ENCODE measurements around the gene ANKRD13B. TPM values are rescaled to one million over a fixed set of nuclear protein-coding genes. Genes with fewer than 3 reads are reported as not detected.

Gene ANKRD13B
- total RNA-seq, 3 donors from 2014 or later: 8.5 to 13.0 (median 9.2) TPM

GRCh38 chr17:29614349-29615047, 21.6 kb downstream of the ANKRD13B start:
- H3K9me3 ChIP-seq: no peaks in the 10 kb centered on the region
- H3K4me1 ChIP-seq: peaks cover 17 to 18% of the 10 kb centered on the region in 2 donors
- no peak for DNase-seq (ENCODE audit: low spot score in 2 of 2)
- TF ChIP-seq, protein P1, sequence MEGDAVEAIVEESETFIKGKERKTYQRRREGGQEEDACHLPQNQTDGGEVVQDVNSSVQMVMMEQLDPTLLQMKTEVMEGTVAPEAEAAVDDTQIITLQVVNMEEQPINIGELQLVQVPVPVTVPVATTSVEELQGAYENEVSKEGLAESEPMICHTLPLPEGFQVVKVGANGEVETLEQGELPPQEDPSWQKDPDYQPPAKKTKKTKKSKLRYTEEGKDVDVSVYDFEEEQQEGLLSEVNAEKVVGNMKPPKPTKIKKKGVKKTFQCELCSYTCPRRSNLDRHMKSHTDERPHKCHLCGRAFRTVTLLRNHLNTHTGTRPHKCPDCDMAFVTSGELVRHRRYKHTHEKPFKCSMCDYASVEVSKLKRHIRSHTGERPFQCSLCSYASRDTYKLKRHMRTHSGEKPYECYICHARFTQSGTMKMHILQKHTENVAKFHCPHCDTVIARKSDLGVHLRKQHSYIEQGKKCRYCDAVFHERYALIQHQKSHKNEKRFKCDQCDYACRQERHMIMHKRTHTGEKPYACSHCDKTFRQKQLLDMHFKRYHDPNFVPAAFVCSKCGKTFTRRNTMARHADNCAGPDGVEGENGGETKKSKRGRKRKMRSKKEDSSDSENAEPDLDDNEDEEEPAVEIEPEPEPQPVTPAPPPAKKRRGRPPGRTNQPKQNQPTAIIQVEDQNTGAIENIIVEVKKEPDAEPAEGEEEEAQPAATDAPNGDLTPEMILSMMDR (IDR thresholded peaks at IDR 0.05): no peak
- TF ChIP-seq POLR2AphosphoS5 (IDR thresholded peaks at IDR 0.05) (no peak), POLR2A (IDR thresholded peaks at IDR 0.05) (no peak)
- H3K36me3 ChIP-seq: no peaks in the 10 kb centered on the region
- peak overlapping the region in 2 of 3 donors; percentile 53 to 63 for H3K4me3 ChIP-seq
- H3K27ac ChIP-seq: no peak overlapping the region
- H3K27me3 ChIP-seq: no peaks in the 10 kb centered on the region
- intact Hi-C loops (cut with DNase I; ENCODE audit: low total_unique reads): no loop called here

DNA sequence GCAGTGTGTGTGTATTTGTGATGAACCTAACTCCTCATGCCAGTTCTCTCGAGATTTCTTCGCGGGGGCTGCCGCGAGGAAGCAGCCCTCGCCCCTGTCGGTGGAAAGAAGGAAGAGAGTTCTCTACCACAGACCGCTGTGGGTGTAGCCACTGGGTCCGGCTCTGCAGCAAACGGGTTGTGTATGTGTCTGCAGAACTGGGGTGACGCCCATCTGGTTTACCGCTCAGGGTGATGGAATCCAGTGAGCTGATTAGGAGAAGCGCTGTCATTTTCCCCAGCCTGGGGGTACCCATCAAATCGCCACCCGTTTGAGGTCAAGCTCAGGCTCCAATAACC, 22.1 kb downstream of the ANKRD13B start:
- Histone ChIP-seq H3K36me3 (no peaks in the 10 kb centered on the region), H3K9me3 (no peaks in the 10 kb centered on the region), H3K4me1 (peaks cover 17 to 18% of the 10 kb centered on the region in 2 donors), H3K27ac (no peak overlapping the region), H3K4me3 (peak overlapping the region; percentile 30 to 63 (median 53)), H3K27me3 (no peaks in the 10 kb centered on the region)
- no peak for TF ChIP-seq POLR2AphosphoS5 (IDR thresholded peaks at IDR 0.05)
- TF ChIP-seq, protein P1 (IDR thresholded peaks at IDR 0.05): peak in 1 of 3 donors; percentile 12
- intact Hi-C loops (cut with DNase I; ENCODE audit: low total_unique reads): no loop called here
- no peak for DNase-seq (ENCODE audit: low spot score in 2 of 2)

- TF ChIP-seq POLR2AphosphoS5 (IDR thresholded peaks at IDR 0.05): peak in 1 of 3 donors; percentile 25
- TF ChIP-seq, protein P1 (IDR thresholded peaks at IDR 0.05): no peak
- TF ChIP-seq POLR2A (IDR thresholded peaks at IDR 0.05): no peak
- Histone ChIP-seq H3K27ac (no peak overlapping the region), H3K9me3 (no peaks in the 10 kb centered on the region), H3K27me3 (no peaks in the 10 kb centered on the region), H3K36me3 (no peaks in the 10 kb centered on the region), H3K4me3 (peak overlapping the region; percentile 30 to 63 (median 53)), H3K4me1 (peaks cover 17 to 18% of the 10 kb centered on the region in 2 donors)
- peak; percentile 75 to 81 for DNase-seq (ENCODE audit: low spot score in 2 of 2)
- intact Hi-C loops (cut with DNase I; ENCODE audit: low total_unique reads): no loop called here
Observed at GRCh38 chr17:29615492-29616299, 22.8 kb downstream of the ANKRD13B start.

- Histone ChIP-seq H3K36me3 (no peaks in the 10 kb centered on the region), H3K27ac (no peak overlapping the region), H3K4me1 (peaks cover 17 to 18% of the 10 kb centered on the region in 2 donors), H3K9me3 (no peaks in the 10 kb centered on the region), H3K4me3 (peak overlapping the region; percentile 31 to 63 (median 53)), H3K27me3 (no peaks in the 10 kb centered on the region)
- DNase-seq (ENCODE audit: low spot score in 2 of 2): no peak
- TF ChIP-seq, protein P1 (IDR thresholded peaks at IDR 0.05): no peak
- TF ChIP-seq POLR2A (IDR thresholded peaks at IDR 0.05) (no peak), POLR2AphosphoS5 (IDR thresholded peaks at IDR 0.05) (no peak)
- intact Hi-C loops (cut with DNase I; ENCODE audit: low total_unique reads): no loop called here
Observed at GRCh38 chr17:29616300-29617048, 23.5 kb downstream of the ANKRD13B start.

Data from breast epithelium (tissue), 4 donors.